ENCODE measurements around the gene ACVR1. TPM values are rescaled to one million over a fixed set of nuclear protein-coding genes. Genes with fewer than 3 reads are reported as not detected.

The ACVR1 gene
- total and polyA plus RNA-seq, 2 of the 13 experiments (the other 11 are each of a cell fraction or from before 2014, with no cell fraction given), result 2.3 to 5.4 TPM

GRCh38 chr2:157840568-157841156 is 35.5 kb downstream of the ACVR1 start (continued):
- TF ChIP-seq HNF1A (IDR thresholded peaks at IDR 0.05; ENCODE audit: low read depth) (peak; percentile 71; the same call in 1 of the 2 replicates), HNF1A (CRISPR knock-in tag; IDR thresholded peaks at IDR 0.05; ENCODE audit: borderline replicate concordance) (no peak), ZNF891 (CRISPR knock-in tag; IDR thresholded peaks at IDR 0.05) (no peak), TAF15 (IDR thresholded peaks at IDR 0.05; ENCODE audit: low read depth, low read length, poor library complexity, severe bottlenecking) (no peak), ASH2L (IDR thresholded peaks at IDR 0.05; ENCODE audit: insufficient read length, low read depth, low read length) (peak; percentile 80), ZNF749 (CRISPR knock-in tag; IDR thresholded peaks at IDR 0.05; ENCODE audit: borderline replicate concordance) (no peak), RCOR2 (CRISPR knock-in tag; IDR thresholded peaks at IDR 0.05) (peak; percentile 75; the same call in 1 of the 2 replicates), USF2 (IDR thresholded peaks at IDR 0.05; ENCODE audit: low read depth, low read length) (no peak), USF2 (CRISPR knock-in tag; IDR thresholded peaks at IDR 0.05; ENCODE audit: borderline replicate concordance) (no peak), ZNF230 (CRISPR knock-in tag; IDR thresholded peaks at IDR 0.05) (no peak), ZNF275 (CRISPR knock-in tag; IDR thresholded peaks at IDR 0.05; ENCODE audit: borderline replicate concordance) (no peak), SRSF9 (IDR thresholded peaks at IDR 0.05; ENCODE audit: borderline replicate concordance, insufficient read depth, low read depth, low read length, poor library complexity, severe bottlenecking) (no peak), ZNF543 (CRISPR knock-in tag; IDR thresholded peaks at IDR 0.05) (0 out of 2 replicates have a peak, but pooled peaks have one; percentile 43), STAT6 (CRISPR knock-in tag; IDR thresholded peaks at IDR 0.05; ENCODE audit: borderline replicate concordance) (no peak; the same call in 1 of the 2 replicates)
